Transverse colon (tissue), 4 donors: ENCODE data around the gene LPAR1.

Experiments used
- POLR2A ChIP-seq: fragments of 450-650 bp; IDR thresholded peaks from one replicate; pipeline ENCODE4 v1.6.1; 2016; ENCODE audit warnings: antibody characterized with exemption, mild to moderate bottlenecking, moderate library complexity
- POLR2AphosphoS5 ChIP-seq, 3 donors: sonication (generic); formaldehyde crosslinking; IDR thresholded peaks; one replicate each; pipeline ENCODE4 v1.6.1; 2016; ENCODE audit warnings: antibody characterized with exemption in 3 of 3
- TF ChIP-seq, protein P1 (sequence below), 5 experiments: fragments of 200-600 bp in 3 of 5; fragments of 450-650 bp in 2 of 5; sonication (generic) in 3 of 5; IDR thresholded peaks; 1 replicate in 2 of 5; 2 replicates in 3 of 5; pipeline ENCODE4 v1.5.1; 2016 to 2017; ENCODE audit warnings: antibody characterized with exemption in 5 of 5, inconsistent platforms in 3 of 5, mild to moderate bottlenecking in 2 of 5, moderate library complexity in 1 of 5

- TF ChIP-seq, protein P1, sequence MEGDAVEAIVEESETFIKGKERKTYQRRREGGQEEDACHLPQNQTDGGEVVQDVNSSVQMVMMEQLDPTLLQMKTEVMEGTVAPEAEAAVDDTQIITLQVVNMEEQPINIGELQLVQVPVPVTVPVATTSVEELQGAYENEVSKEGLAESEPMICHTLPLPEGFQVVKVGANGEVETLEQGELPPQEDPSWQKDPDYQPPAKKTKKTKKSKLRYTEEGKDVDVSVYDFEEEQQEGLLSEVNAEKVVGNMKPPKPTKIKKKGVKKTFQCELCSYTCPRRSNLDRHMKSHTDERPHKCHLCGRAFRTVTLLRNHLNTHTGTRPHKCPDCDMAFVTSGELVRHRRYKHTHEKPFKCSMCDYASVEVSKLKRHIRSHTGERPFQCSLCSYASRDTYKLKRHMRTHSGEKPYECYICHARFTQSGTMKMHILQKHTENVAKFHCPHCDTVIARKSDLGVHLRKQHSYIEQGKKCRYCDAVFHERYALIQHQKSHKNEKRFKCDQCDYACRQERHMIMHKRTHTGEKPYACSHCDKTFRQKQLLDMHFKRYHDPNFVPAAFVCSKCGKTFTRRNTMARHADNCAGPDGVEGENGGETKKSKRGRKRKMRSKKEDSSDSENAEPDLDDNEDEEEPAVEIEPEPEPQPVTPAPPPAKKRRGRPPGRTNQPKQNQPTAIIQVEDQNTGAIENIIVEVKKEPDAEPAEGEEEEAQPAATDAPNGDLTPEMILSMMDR (IDR thresholded peaks at IDR 0.05) = no peak
- TF ChIP-seq POLR2A (no peak), POLR2AphosphoS5 (IDR thresholded peaks at IDR 0.05) (no peak)
Measured at GRCh38 chr9:110847671-110848070, 190.6 kb downstream of the LPAR1 start.
